ENCODE data around the gene PPP1R26.

- TF ChIP-seq SPI1 (IDR thresholded peaks at IDR 0.05; ENCODE audit: borderline replicate concordance, low read depth, low read length) (no peak), POLR2B (IDR thresholded peaks at IDR 0.05; ENCODE audit: low read depth, partially characterized antibody) (no peak), ID3 (CRISPR knock-in tag; IDR thresholded peaks at IDR 0.05) (no peak), ID3 (tag; IDR thresholded peaks at IDR 0.05) (no peak), ZNF76 (CRISPR knock-in tag; IDR thresholded peaks at IDR 0.05; ENCODE audit: borderline replicate concordance) (no peak), RHOXF2B (CRISPR knock-in tag; conservative IDR thresholded peaks at IDR 0.05) (no peak), CTCF (IDR thresholded peaks at IDR 0.05 in 2 of 3, conservative IDR thresholded peaks at IDR 0.05 in 1 of 3; ENCODE audit: insufficient read depth in 2 of 3, low read depth in 1 of 3, low read length in 3 of 3) (no peak), ZNF449 (CRISPR knock-in tag; IDR thresholded peaks at IDR 0.05) (no peak), MAX (CRISPR knock-in tag; IDR thresholded peaks at IDR 0.05) (no peak), ZKSCAN1 (IDR thresholded peaks at IDR 0.05; ENCODE audit: low read depth, low read length) (no peak), CHCHD3 (CRISPR knock-in tag; IDR thresholded peaks at IDR 0.05) (no peak), ILF3 (IDR thresholded peaks at IDR 0.05; ENCODE audit: borderline replicate concordance) (no peak)
These were observed 29.9 kb downstream of the PPP1R26 start for GRCh38 chr9:135509458-135509857.

Measured in K562 (cell line).